ENCODE results near the gene RBMS3. TPM values are rescaled to one million over a fixed set of nuclear protein-coding genes. Genes with fewer than 3 reads are reported as not detected.

The RBMS3 gene
- total RNA-seq, 1 donor from 2014 or later = 33.0 TPM

DNA sequence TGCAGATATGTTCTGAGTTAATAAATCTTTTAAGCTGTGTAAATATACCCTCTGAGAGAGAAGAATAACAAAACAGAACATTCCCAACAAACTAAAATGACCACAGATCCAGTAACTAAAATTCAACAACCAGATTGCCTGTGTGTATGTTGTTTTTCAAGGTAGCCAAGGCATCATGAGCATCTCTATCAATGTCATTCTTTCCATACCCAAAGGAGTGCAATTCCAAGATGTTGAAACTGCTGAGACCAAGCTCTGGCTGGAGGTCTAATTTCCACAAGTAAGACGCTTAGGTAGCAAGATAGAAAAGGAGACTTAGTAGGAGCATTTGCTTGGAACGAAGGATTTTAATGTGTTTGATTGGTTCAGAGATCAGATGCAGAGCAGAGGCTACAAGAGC, 276.3 kb downstream of the RBMS3 start:
- FAIRE-seq = no peak
- H3K4me1 Mint-ChIP-seq (ENCODE audit: low read depth, unreplicated experiment) = peaks cover 10% of the 10 kb centered on the region
- H3K27ac ChIP-seq (ENCODE audit: low read depth, low read length) = no peak overlapping the region

GRCh38 chr3:29557825-29558224, 277.0 kb downstream of the RBMS3 start:
- no peak overlapping the region for H3K9ac ChIP-seq (ENCODE audit: low read length)
- Mint-ChIP-seq H3K4me3 (ENCODE audit: unreplicated experiment) (no peak overlapping the region), H3K27ac (ENCODE audit: unreplicated experiment) (no peak overlapping the region), H3K9me3 (ENCODE audit: unreplicated experiment) (peaks cover 2% of the 10 kb centered on the region), H3K4me1 (ENCODE audit: low read depth, unreplicated experiment) (peaks cover 7% of the 10 kb centered on the region), H3K36me3 (ENCODE audit: low read depth, unreplicated experiment) (no peaks in the 10 kb centered on the region), H3K27me3 (ENCODE audit: low read depth, unreplicated experiment) (no peaks in the 10 kb centered on the region)
- no peaks in the 10 kb centered on the region for H3K27me3 ChIP-seq (ENCODE audit: insufficient read depth, low read length)
- H3K4me2 ChIP-seq (ENCODE audit: low read length) = no peak overlapping the region
- DNase-seq (ENCODE audit: low read depth) = no peak
- no peaks in the 10 kb centered on the region for H3K79me2 ChIP-seq (ENCODE audit: insufficient read depth, low read length)
- H3K4me1 ChIP-seq (ENCODE audit: insufficient read depth, low read length) = no peaks in the 10 kb centered on the region
- no peak for TF ChIP-seq CTCF (IDR thresholded peaks at IDR 0.05; ENCODE audit: insufficient read depth, low read depth, low read length)
- no peak for TF ChIP-seq EZH2 (IDR thresholded peaks at IDR 0.05; ENCODE audit: insufficient read depth, low read length)
- H3K27ac ChIP-seq (ENCODE audit: low read depth, low read length) = no peak overlapping the region
- H2AFZ ChIP-seq (ENCODE audit: low read depth, low read length) = no peak overlapping the region
- no peaks in the 10 kb centered on the region for H4K20me1 ChIP-seq (ENCODE audit: insufficient read depth, low read length)
- peaks cover 3% of the 10 kb centered on the region for H3K36me3 ChIP-seq (ENCODE audit: insufficient read depth, low read length)
- no peak for FAIRE-seq
- no peak overlapping the region for H3K4me3 ChIP-seq (ENCODE audit: insufficient read depth, low read depth, low read length)
- no peaks in the 10 kb centered on the region for H3K9me3 ChIP-seq (ENCODE audit: insufficient read depth, low read depth, low read length)

More for the DNA sequence above, 276.3 kb downstream of the RBMS3 start:
- Histone ChIP-seq H3K9me3 (ENCODE audit: insufficient read depth, low read depth, low read length) (no peaks in the 10 kb centered on the region), H3K4me3 (ENCODE audit: insufficient read depth, low read depth, low read length) (no peak overlapping the region), H3K4me1 (ENCODE audit: insufficient read depth, low read length) (no peaks in the 10 kb centered on the region), H3K79me2 (ENCODE audit: insufficient read depth, low read length) (no peaks in the 10 kb centered on the region), H4K20me1 (ENCODE audit: insufficient read depth, low read length) (no peaks in the 10 kb centered on the region), H3K27me3 (ENCODE audit: insufficient read depth, low read length) (no peaks in the 10 kb centered on the region), H3K36me3 (ENCODE audit: insufficient read depth, low read length) (peaks cover 3% of the 10 kb centered on the region), H3K4me2 (ENCODE audit: low read length) (no peak overlapping the region), H3K9ac (ENCODE audit: low read length) (no peak overlapping the region), H2AFZ (ENCODE audit: low read depth, low read length) (no peak overlapping the region)
- no peaks in the 10 kb centered on the region for H3K36me3 Mint-ChIP-seq (ENCODE audit: low read depth, unreplicated experiment)
- TF ChIP-seq CTCF (IDR thresholded peaks at IDR 0.05; ENCODE audit: insufficient read depth, low read depth, low read length) (no peak), EZH2 (IDR thresholded peaks at IDR 0.05; ENCODE audit: insufficient read depth, low read length) (no peak)
- peaks cover 2% of the 10 kb centered on the region for H3K9me3 Mint-ChIP-seq (ENCODE audit: unreplicated experiment)
- H3K27me3 Mint-ChIP-seq (ENCODE audit: low read depth, unreplicated experiment) = no peaks in the 10 kb centered on the region
- no peak overlapping the region for H3K4me3 Mint-ChIP-seq (ENCODE audit: unreplicated experiment)
- no peak for DNase-seq (ENCODE audit: low read depth)
- no peak overlapping the region for H3K27ac Mint-ChIP-seq (ENCODE audit: unreplicated experiment)

GRCh38 chr3:29559741-29560465, 279.0 kb downstream of the RBMS3 start:
- Histone ChIP-seq H3K4me2 (ENCODE audit: low read length) (no peak overlapping the region), H3K9ac (ENCODE audit: low read length) (no peak overlapping the region), H2AFZ (ENCODE audit: low read depth, low read length) (no peak overlapping the region), H4K20me1 (ENCODE audit: insufficient read depth, low read length) (no peaks in the 10 kb centered on the region), H3K27ac (ENCODE audit: low read depth, low read length) (no peak overlapping the region), H3K27me3 (ENCODE audit: insufficient read depth, low read length) (no peaks in the 10 kb centered on the region), H3K4me1 (ENCODE audit: insufficient read depth, low read length) (no peaks in the 10 kb centered on the region), H3K4me3 (ENCODE audit: insufficient read depth, low read depth, low read length) (no peak overlapping the region), H3K9me3 (ENCODE audit: insufficient read depth, low read depth, low read length) (no peaks in the 10 kb centered on the region), H3K79me2 (ENCODE audit: insufficient read depth, low read length) (no peaks in the 10 kb centered on the region), H3K36me3 (ENCODE audit: insufficient read depth, low read length) (peaks cover 3% of the 10 kb centered on the region)
- Mint-ChIP-seq H3K27ac (ENCODE audit: unreplicated experiment) (no peak overlapping the region), H3K4me3 (ENCODE audit: unreplicated experiment) (no peak overlapping the region), H3K27me3 (ENCODE audit: low read depth, unreplicated experiment) (no peaks in the 10 kb centered on the region), H3K9me3 (ENCODE audit: unreplicated experiment) (peaks cover 2% of the 10 kb centered on the region), H3K4me1 (ENCODE audit: low read depth, unreplicated experiment) (peaks cover 10% of the 10 kb centered on the region), H3K36me3 (ENCODE audit: low read depth, unreplicated experiment) (no peaks in the 10 kb centered on the region)
- FAIRE-seq = no peak
- DNase-seq (ENCODE audit: low read depth) = no peak
- no peak for TF ChIP-seq EZH2 (IDR thresholded peaks at IDR 0.05; ENCODE audit: insufficient read depth, low read length)
